Pancreas (tissue), 10 donors: ENCODE results near the gene GH1. TPM values are rescaled to one million over a fixed set of nuclear protein-coding genes. Genes with fewer than 3 reads are reported as not detected.

Experiments
- ATAC-seq, 4 donors: fragments of 200-7000 bp; cut with Tn5 transposase; one replicate each; pipeline versions ENCODE4 v1.8.0 to v1.9.1; 2020; ENCODE audit warnings: mild to moderate bottlenecking in 4 of 4, moderate library complexity in 4 of 4
- DNase-seq, 6 donors: peaks; one replicate each; pipeline ENCODE4 v3.0.0-alpha.2; 2020
- FAIRE-seq: peaks from 2 replicates; lab custom pipeline; 2012; peaks lifted over from hg19 to GRCh38; lab: Jason Lieb, UNC
- H3K27ac ChIP-seq, 4 donors: fragments of 200-600 bp; sonication (generic); 1 replicate in 3 of 4; 2 replicates in 1 of 4; pipeline versions ENCODE4 v1.5.0 to v1.8.0; 2020
- H3K27me3 ChIP-seq, 4 donors: fragments of 200-600 bp; one replicate each; pipeline ENCODE4 v1.8.0; 2021
- H3K36me3 ChIP-seq, 3 donors: fragments of 200-600 bp; sonication (generic) in 1 of 3; one replicate each; pipeline versions ENCODE4 v1.5.0 to v1.8.0; 2020 to 2021
- H3K4me1 ChIP-seq, 3 donors: fragments of 200-600 bp; one replicate each; pipeline ENCODE4 v1.8.0; 2021
- H3K4me3 ChIP-seq, 4 donors: fragments of 200-600 bp; sonication (generic) in 2 of 4; one replicate each; pipeline versions ENCODE4 v1.5.0 to v1.8.0; 2020 to 2021
- H3K9me3 ChIP-seq, 4 donors: fragments of 200-600 bp; one replicate each; pipeline ENCODE4 v1.8.0; 2021
- WGBS, 2 donors: extraction: QIAGEN DNeasy Blood & Tissue Kit; methylation state at CpG; one replicate each; pipeline ENCODE4 v1.1.7; 2013; 5-methylcytosine and 5-hydroxymethylcytosine counted together
- intact Hi-C, 3 donors: fragments of 100-400 bp; cut with DNase I; formaldehyde crosslinking; loops; one replicate each; pipeline versions ENCODE4 v1.11.1 to v1.14.2; 2022
- polyA plus RNA-seq, 2 donors: library from polyadenylated mRNA; stranded (reverse); fragments of 200-250 nt; gene quantifications; one replicate each; pipeline ENCODE4 v1.2.3, GENCODE V29; 2013
- total RNA-seq, 6 donors: library from RNA; stranded (reverse); fragmentation: NEBNext Ultra II Directional in 4 of 6; extraction: Animal tissue kit (Norgen Biotek cat#: 25700) in 4 of 6; gene quantifications; one replicate each; pipeline versions ENCODE4 v1.2.1 to v1.2.4, GENCODE V29; 2021 to 2023
- TF ChIP-seq, protein P1 (sequence below), 4 donors: fragments of 200-600 bp; sonication (generic) in 3 of 4; IDR thresholded peaks; one replicate each; pipeline versions ENCODE4 v1.5.0 to v1.8.0; 2021; ENCODE audit warnings: antibody characterized with exemption in 4 of 4
- donor health status: healthy with polysubstance abuse.
- donor health status: DM: no; HTN: no; CAD: no; lungs with moderate emphysema.
- donor health status: DM: no; HTN: no; CAD: no.
- donor health status: control.
- donor health status: control.
- donor health status: Bipolar disorder and iron deficiency.
- donor health status: DM: yes; HTN: yes; CAD: no.
- donor health status: DM: no; HTN: no; CAD: no.
- donor health status: DM: no; HTN: no; CAD: no.
- donor health status: DM: yes; HTN: yes; CAD: no.

GH1 gene
- total and polyA plus RNA-seq, 8 donors = not detected

- Histone ChIP-seq H3K4me3 (no peak overlapping the region), H3K27me3 (no peaks in the 10 kb centered on the region), H3K36me3 (no peaks in the 10 kb centered on the region), H3K27ac (no peak overlapping the region), H3K9me3 (no peaks in the 10 kb centered on the region), H3K4me1 (no peaks in the 10 kb centered on the region)
- intact Hi-C loops = no loop called here
- DNase-seq (peak in 2 of 6 donors; percentile 4 to 22), FAIRE-seq (no peak), ATAC-seq (no peak)
- WGBS, 2 donors = 91 to 95% methylated on average over 4 of the region's 4 CpGs
- TF ChIP-seq, protein P1, sequence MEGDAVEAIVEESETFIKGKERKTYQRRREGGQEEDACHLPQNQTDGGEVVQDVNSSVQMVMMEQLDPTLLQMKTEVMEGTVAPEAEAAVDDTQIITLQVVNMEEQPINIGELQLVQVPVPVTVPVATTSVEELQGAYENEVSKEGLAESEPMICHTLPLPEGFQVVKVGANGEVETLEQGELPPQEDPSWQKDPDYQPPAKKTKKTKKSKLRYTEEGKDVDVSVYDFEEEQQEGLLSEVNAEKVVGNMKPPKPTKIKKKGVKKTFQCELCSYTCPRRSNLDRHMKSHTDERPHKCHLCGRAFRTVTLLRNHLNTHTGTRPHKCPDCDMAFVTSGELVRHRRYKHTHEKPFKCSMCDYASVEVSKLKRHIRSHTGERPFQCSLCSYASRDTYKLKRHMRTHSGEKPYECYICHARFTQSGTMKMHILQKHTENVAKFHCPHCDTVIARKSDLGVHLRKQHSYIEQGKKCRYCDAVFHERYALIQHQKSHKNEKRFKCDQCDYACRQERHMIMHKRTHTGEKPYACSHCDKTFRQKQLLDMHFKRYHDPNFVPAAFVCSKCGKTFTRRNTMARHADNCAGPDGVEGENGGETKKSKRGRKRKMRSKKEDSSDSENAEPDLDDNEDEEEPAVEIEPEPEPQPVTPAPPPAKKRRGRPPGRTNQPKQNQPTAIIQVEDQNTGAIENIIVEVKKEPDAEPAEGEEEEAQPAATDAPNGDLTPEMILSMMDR (IDR thresholded peaks at IDR 0.05) = no peak
Measured at GRCh38 chr17:63937920-63938319, 19.3 kb upstream of the GH1 start.

- intact Hi-C loops = no loop called here
- H3K27ac ChIP-seq = no peak overlapping the region
- FAIRE-seq (no peak), ATAC-seq (no peak), DNase-seq (peak in 2 of 6 donors; percentile 2 to 20)
- H3K27me3 ChIP-seq = no peaks in the 10 kb centered on the region
- H3K9me3 ChIP-seq = no peaks in the 10 kb centered on the region
- TF ChIP-seq, protein P1 (IDR thresholded peaks at IDR 0.05) = no peak
- no peaks in the 10 kb centered on the region for H3K36me3 ChIP-seq
- 83% methylated on average over 6 of the region's 6 CpGs for WGBS, 2 donors
- H3K4me1 ChIP-seq = no peaks in the 10 kb centered on the region
- no peak overlapping the region for H3K4me3 ChIP-seq
Measured at GRCh38 chr17:63937319-63937718, 18.7 kb upstream of the GH1 start.

- ATAC-seq (no peak), DNase-seq (peak in 2 of 6 donors; percentile 11 to 39), FAIRE-seq (no peak)
- Histone ChIP-seq H3K4me1 (no peaks in the 10 kb centered on the region), H3K27ac (no peak overlapping the region), H3K27me3 (no peaks in the 10 kb centered on the region), H3K9me3 (no peaks in the 10 kb centered on the region), H3K36me3 (no peaks in the 10 kb centered on the region), H3K4me3 (no peak overlapping the region)
- intact Hi-C loops = no loop called here
- TF ChIP-seq, protein P1 (IDR thresholded peaks at IDR 0.05) = no peak
- 74 to 82% methylated on average over 21 of the region's 21 CpGs for WGBS, 2 donors
Measured at GRCh38 chr17:63934183-63935112, 15.8 kb upstream of the GH1 start.

DNA sequence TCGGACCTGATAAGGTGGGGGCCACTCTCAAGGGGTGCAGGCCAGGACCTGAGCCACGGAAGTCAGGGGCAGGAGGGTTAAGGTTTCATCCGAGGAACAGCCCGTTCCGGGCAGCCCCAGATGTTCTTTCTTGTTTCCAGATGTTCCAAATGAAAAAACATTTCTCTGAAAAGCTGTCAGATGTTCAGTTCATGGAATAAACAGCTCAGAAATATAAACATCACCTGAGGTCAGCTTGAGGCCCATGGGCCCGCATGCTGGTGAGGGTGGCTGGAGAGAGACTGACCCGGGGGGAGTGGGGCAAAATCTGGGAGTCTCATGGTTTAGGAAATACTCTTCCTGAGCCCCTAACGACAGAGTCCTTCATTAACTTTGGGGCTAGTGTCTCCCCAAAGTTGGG, 15.0 kb upstream of the GH1 start:
- TF ChIP-seq, protein P1 (IDR thresholded peaks at IDR 0.05) = no peak
- Histone ChIP-seq H3K9me3 (no peaks in the 10 kb centered on the region), H3K4me1 (no peaks in the 10 kb centered on the region), H3K4me3 (no peak overlapping the region), H3K36me3 (no peaks in the 10 kb centered on the region), H3K27ac (no peak overlapping the region), H3K27me3 (no peaks in the 10 kb centered on the region)
- FAIRE-seq (no peak), DNase-seq (peak in 1 of 6 donors; percentile 8), ATAC-seq (no peak)
- intact Hi-C loops = no loop called here
- WGBS, 2 donors = 84% methylated on average over 8 of the region's 8 CpGs

DNA sequence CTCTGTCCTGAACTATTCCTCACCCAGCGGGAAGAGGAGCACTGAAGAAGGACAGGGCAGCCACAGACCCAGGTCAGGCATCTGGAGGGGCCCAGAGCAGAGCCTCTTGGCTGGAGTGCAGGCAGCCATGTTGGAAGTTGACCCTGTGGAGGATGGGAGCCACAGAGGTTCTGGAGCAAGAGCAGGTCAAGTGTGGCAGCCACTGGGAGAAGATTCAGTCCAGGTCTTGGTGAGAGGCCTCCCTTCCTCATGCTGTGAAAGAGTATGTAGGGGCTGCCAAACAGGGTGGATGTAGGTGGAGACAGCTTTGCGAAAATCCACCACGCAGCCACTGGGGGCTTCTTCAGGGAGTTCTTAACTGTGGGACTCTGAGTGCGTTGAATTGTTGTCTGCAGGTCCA, 14.1 kb upstream of the GH1 start:
- FAIRE-seq (no peak), ATAC-seq (no peak), DNase-seq (peak in 1 of 6 donors; percentile 1)
- TF ChIP-seq, protein P1 (IDR thresholded peaks at IDR 0.05) = no peak
- Histone ChIP-seq H3K9me3 (no peaks in the 10 kb centered on the region), H3K4me3 (no peak overlapping the region), H3K4me1 (no peaks in the 10 kb centered on the region), H3K27ac (no peak overlapping the region), H3K27me3 (no peaks in the 10 kb centered on the region), H3K36me3 (no peaks in the 10 kb centered on the region)
- WGBS, 2 donors = 90% methylated on average over 4 of the region's 4 CpGs
- intact Hi-C loops = no loop called here
